ENCODE data around the gene DLX3. TPM values are rescaled to one million over a fixed set of nuclear protein-coding genes. Genes with fewer than 3 reads are reported as not detected.

The DLX3 gene
- polyA plus RNA-seq, 1 donor = 0.66 TPM

DNA sequence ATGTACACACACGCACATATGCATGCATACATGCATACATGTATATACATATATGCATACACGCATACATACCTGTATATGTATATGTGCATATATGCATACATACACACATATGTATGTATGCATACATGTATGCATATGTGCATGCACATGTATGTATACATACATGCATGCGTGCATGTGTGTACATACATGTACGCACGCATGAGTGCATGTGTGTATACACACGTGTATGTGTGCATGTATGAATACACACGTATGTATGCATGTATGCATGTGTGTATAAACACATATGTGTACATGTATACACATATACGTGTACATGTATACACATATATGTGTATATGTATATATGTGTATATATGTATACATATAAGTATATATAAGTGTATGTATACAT is 28.5 kb upstream of the DLX3 start:
- no peaks in the 10 kb centered on the region for H3K36me3 ChIP-seq (ENCODE audit: control insufficient read depth, insufficient read depth, low read length)
- no CpG with 5 or more reads among the region's 8 CpGs for WGBS (ENCODE audit: insufficient coverage, low lambda C conversion rate)
- no peak overlapping the region for H3K4me3 ChIP-seq (ENCODE audit: low read length)
- H3K4me1 ChIP-seq (ENCODE audit: control insufficient read depth, insufficient read depth, low read length) = peaks cover 10% of the 10 kb centered on the region
- DNase-seq = no peak
- H3K27me3 ChIP-seq (ENCODE audit: control insufficient read depth, insufficient read depth, low read length) = peaks cover 2% of the 10 kb centered on the region
- H3K27ac ChIP-seq (ENCODE audit: low read length) = no peak overlapping the region
- H3K9me3 ChIP-seq (ENCODE audit: control insufficient read depth, low read depth, low read length) = no peaks in the 10 kb centered on the region

DNA sequence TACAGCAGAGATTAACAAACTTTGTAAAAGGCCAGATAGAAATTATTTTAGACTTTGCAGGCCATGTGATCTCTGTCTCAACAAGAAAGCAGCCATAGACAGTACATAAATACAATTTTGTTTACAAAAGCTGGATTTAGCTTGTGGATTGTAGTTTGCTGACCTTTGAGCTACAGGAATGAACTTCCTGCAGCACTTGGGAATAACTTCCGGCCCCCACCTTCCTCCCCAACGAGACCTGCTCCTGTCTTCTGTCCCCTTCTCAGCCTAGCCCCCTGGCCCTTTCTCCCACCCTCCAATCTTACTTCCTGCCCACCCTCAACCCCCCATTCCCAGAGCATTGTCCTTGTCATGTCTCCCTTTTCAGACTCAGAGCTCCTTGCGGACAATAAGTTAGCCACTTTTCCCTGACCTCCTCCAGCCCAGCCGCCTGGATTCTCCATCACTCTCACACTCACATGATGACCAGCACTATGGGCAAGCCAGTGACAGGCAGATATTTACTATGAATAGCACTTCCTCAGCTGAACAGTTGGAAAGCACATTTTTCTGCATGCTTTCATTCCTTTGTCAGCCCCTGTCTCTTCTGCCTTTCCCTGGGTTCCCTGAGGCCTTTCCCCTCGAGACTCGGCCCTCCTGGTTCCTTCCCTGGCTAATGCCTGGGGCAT is 27.6 kb upstream of the DLX3 start:
- Histone ChIP-seq H3K4me1 (ENCODE audit: control insufficient read depth, insufficient read depth, low read length) (peaks cover 5% of the 10 kb centered on the region), H3K9me3 (ENCODE audit: control insufficient read depth, low read depth, low read length) (no peaks in the 10 kb centered on the region), H3K27me3 (ENCODE audit: control insufficient read depth, insufficient read depth, low read length) (no peaks in the 10 kb centered on the region), H3K27ac (ENCODE audit: low read length) (no peak overlapping the region), H3K4me3 (ENCODE audit: low read length) (no peak overlapping the region), H3K36me3 (ENCODE audit: control insufficient read depth, insufficient read depth, low read length) (no peaks in the 10 kb centered on the region)
- DNase-seq = no peak
- no CpG with 5 or more reads among the region's 6 CpGs for WGBS (ENCODE audit: insufficient coverage, low lambda C conversion rate)

DNA sequence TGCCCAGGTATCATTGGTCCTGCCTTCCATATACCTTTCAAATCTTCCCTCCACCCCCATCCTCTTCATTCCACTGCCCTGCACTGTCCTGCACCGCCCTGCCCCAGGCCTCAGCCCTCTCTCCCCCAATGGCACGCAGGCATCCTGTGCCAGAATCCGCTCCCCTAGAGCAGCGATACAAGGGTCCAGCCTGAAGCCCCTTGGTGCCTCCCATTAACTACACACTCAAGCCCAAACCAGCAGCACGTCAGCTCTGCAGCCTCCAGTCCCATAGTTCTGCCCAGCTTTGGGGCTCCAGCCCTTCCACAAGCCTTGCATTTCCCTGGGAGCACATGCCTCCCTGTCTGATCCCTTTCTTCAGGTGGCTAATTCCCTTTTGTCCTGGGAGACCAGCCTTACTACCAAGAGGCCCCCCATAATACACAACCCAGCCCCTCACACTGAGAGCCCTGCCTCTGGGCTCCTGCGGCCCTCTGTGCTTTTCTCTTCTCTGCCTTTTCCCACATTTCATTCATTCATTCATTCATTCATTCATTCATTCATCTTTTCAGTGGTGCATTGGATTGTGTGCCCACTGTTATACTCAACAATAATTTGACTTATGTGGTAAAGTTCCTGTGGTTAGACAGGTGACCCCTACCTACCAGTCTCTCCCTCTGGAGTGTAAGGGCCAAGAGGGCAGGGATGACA is 26.8 kb upstream of the DLX3 start:
- WGBS (ENCODE audit: insufficient coverage, low lambda C conversion rate) = 100% methylated on average over 1 of the region's 6 CpGs
- Histone ChIP-seq H3K27ac (ENCODE audit: low read length) (no peak overlapping the region), H3K9me3 (ENCODE audit: control insufficient read depth, low read depth, low read length) (no peaks in the 10 kb centered on the region), H3K27me3 (ENCODE audit: control insufficient read depth, insufficient read depth, low read length) (no peaks in the 10 kb centered on the region), H3K4me1 (ENCODE audit: control insufficient read depth, insufficient read depth, low read length) (no peaks in the 10 kb centered on the region), H3K36me3 (ENCODE audit: control insufficient read depth, insufficient read depth, low read length) (no peaks in the 10 kb centered on the region), H3K4me3 (ENCODE audit: low read length) (no peak overlapping the region)
- no peak for DNase-seq

DNA sequence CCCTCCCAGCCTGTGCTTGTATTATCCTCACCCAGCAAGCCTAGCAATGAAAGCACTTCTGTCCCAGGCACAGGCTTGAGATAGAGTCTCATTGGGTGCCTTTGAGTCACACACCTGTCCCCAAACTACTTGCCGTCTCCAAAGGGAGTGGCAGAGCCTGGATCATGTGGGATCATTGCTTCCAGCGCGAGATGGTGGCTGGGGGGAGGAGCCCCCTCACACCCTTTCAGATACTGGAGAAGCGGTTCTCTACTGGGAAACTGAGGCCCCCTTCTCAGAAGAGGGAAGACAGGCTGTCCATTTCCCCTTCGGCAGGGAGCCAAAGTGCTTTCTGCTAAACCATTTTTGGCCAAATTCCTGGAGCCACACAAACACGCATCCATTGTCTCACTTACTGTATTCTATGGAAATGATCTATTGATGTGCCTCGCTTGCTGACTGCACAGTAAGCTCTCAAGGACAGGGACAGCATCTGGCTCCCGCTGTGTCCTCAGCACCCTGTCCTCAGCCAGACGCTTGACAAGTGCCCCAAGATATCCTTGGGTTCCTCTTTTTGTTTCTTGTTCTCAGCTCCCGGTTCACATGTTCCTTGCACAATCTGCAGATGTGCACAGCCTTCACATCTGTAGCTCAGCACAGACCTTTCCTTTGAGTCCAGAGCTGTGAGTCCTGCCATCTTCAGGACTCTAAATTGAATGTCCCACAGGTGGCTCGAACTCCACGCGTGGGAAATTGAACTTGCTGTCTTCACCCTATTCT is 26.0 kb upstream of the DLX3 start:
- Histone ChIP-seq H3K27ac (ENCODE audit: low read length) (no peak overlapping the region), H3K9me3 (ENCODE audit: control insufficient read depth, low read depth, low read length) (no peaks in the 10 kb centered on the region), H3K36me3 (ENCODE audit: control insufficient read depth, insufficient read depth, low read length) (no peaks in the 10 kb centered on the region), H3K4me1 (ENCODE audit: control insufficient read depth, insufficient read depth, low read length) (no peaks in the 10 kb centered on the region), H3K4me3 (ENCODE audit: low read length) (no peak overlapping the region), H3K27me3 (ENCODE audit: control insufficient read depth, insufficient read depth, low read length) (no peaks in the 10 kb centered on the region)
- no peak for DNase-seq
- no CpG with 5 or more reads among the region's 13 CpGs for WGBS (ENCODE audit: insufficient coverage, low lambda C conversion rate)

DNA sequence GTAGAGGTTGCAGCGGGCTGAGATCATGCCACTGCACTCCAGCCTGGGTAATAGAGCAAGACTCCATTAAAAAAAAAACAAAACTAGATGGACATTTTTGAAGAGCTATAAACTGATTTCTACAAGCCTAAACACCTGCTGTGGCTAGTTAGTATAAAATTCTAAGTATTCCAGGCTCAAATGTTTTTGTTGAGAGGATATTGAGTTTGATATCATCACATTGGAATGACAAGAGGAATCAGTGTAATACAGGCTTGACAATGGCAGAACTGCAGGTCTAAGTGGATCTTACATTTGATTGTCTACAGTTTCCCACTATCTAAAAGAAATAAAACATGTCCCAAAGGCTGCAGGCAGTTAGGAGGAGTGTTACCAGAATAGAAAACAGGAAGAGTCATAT is 23.9 kb upstream of the DLX3 start:
- no CpG with 5 or more reads among the region's 1 CpG for WGBS (ENCODE audit: insufficient coverage, low lambda C conversion rate)
- Histone ChIP-seq H3K27ac (ENCODE audit: low read length) (no peak overlapping the region), H3K4me3 (ENCODE audit: low read length) (no peak overlapping the region), H3K36me3 (ENCODE audit: control insufficient read depth, insufficient read depth, low read length) (no peaks in the 10 kb centered on the region), H3K9me3 (ENCODE audit: control insufficient read depth, low read depth, low read length) (no peaks in the 10 kb centered on the region), H3K4me1 (ENCODE audit: control insufficient read depth, insufficient read depth, low read length) (no peaks in the 10 kb centered on the region), H3K27me3 (ENCODE audit: control insufficient read depth, insufficient read depth, low read length) (no peaks in the 10 kb centered on the region)
- no peak for DNase-seq

DNA sequence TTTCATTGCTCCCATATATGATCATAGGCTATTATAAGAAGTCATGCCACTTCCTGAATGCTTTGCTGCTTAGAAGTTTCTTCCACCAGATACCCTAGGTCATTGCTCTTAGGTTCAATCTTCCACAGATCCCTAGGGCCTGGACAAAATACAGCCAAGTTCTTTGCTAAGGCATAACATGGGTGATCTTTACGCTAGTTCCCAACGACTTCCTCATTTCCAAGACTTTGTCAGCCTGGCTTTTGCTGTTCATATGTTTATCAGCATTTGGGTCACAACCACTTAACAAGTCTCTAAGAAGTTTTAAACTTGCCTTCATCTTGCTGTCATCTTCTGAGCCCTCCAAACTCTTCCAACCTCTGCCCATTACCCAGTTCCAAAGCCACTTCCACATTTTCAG is 20.1 kb upstream of the DLX3 start:
- Histone ChIP-seq H3K4me1 (ENCODE audit: control insufficient read depth, insufficient read depth, low read length) (no peaks in the 10 kb centered on the region), H3K27ac (ENCODE audit: low read length) (no peak overlapping the region), H3K9me3 (ENCODE audit: control insufficient read depth, low read depth, low read length) (peaks cover 5% of the 10 kb centered on the region), H3K36me3 (ENCODE audit: control insufficient read depth, insufficient read depth, low read length) (no peaks in the 10 kb centered on the region), H3K4me3 (ENCODE audit: low read length) (no peak overlapping the region), H3K27me3 (ENCODE audit: control insufficient read depth, insufficient read depth, low read length) (no peaks in the 10 kb centered on the region)
- DNase-seq = no peak
- no CpG with 5 or more reads among the region's 2 CpGs for WGBS (ENCODE audit: insufficient coverage, low lambda C conversion rate)

DNA sequence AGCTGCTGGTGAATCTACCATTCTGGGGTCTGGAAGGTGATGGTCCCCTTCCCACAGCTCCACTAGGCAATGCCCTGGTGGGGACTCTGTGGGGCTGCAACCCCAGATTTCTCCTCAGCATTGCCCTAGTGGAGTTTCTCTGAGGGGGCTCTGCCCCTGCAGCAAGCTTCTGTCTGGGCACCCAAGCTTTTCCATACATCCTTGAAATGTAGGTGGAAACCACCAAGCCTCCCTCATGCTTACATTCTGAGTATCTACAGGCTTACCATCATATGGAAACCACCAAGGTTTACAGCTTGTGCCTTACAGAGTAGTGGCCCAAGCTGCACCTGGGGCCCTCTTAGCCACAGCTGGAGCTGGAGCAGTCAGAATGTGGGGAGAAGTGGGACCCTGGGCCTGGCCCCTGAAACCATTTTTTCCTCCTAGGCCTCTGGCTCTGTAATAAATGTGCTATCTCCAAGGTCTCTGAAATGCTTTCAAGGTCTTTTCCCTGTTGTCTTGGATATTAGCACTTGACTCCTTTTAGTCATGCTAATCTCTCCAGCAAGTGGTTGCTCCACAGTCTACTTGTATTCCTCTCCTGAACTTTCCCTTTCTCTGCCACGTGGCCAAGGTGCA is 19.6 kb upstream of the DLX3 start:
- Histone ChIP-seq H3K36me3 (ENCODE audit: control insufficient read depth, insufficient read depth, low read length) (no peaks in the 10 kb centered on the region), H3K4me1 (ENCODE audit: control insufficient read depth, insufficient read depth, low read length) (no peaks in the 10 kb centered on the region)
- 67% methylated on average over 1 of the region's 1 CpG for WGBS (ENCODE audit: insufficient coverage, low lambda C conversion rate)

DNA sequence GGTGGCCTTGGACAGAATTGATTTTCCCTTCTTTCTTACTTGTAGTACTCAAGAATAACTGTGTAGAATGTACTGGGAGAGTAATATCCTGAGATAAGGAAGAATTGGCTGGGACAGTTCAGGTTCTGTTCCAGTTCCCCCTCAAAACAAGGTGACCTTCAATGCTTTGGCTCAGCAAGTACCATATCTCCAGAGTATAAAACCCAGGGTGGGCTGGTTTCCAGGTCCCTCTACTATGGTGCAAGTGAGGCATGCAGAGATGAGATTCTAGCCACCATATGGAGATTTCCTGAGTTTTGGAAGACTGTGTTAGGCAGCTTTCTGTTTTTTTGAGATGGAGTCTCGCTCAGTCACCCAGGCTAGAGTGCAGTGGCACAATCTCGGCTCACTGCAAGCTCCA is 18.1 kb upstream of the DLX3 start:
- Histone ChIP-seq H3K36me3 (ENCODE audit: control insufficient read depth, insufficient read depth, low read length) (no peaks in the 10 kb centered on the region), H3K4me3 (ENCODE audit: low read length) (no peak overlapping the region), H3K9me3 (ENCODE audit: control insufficient read depth, low read depth, low read length) (peaks cover 12% of the 10 kb centered on the region), H3K27me3 (ENCODE audit: control insufficient read depth, insufficient read depth, low read length) (peaks cover 4% of the 10 kb centered on the region), H3K4me1 (ENCODE audit: control insufficient read depth, insufficient read depth, low read length) (no peaks in the 10 kb centered on the region), H3K27ac (ENCODE audit: low read length) (no peak overlapping the region)
- no peak for DNase-seq
- no CpG with 5 or more reads among the region's 2 CpGs for WGBS (ENCODE audit: insufficient coverage, low lambda C conversion rate)

More for the DNA sequence above, 19.6 kb upstream of the DLX3 start:
- no peak overlapping the region for H3K4me3 ChIP-seq (ENCODE audit: low read length)
- no peak for DNase-seq
- no peaks in the 10 kb centered on the region for H3K27me3 ChIP-seq (ENCODE audit: control insufficient read depth, insufficient read depth, low read length)
- no peak overlapping the region for H3K27ac ChIP-seq (ENCODE audit: low read length)
- peaks cover 5% of the 10 kb centered on the region for H3K9me3 ChIP-seq (ENCODE audit: control insufficient read depth, low read depth, low read length)

DNA sequence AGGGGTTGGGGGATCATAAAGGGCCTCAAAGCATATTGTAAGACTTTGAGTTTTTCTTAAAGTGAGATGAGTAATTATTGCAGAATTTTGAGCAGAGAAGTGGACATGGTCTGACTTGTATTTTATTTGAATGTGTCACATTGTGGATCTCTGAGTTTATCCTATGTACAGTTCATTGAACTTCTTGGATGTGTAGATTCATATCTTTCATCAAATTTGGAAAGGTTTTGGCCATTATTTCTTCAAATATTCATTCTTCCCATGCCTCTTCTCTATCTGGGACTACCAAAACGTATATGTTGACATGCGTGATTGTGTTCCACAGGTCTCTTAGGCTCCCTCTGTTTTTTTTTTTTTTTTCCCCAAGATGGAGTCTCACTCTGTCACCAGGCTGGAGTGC is 14.3 kb upstream of the DLX3 start:
- WGBS (ENCODE audit: insufficient coverage, low lambda C conversion rate) = 100% methylated on average over 2 of the region's 2 CpGs
- peaks cover 12% of the 10 kb centered on the region for H3K9me3 ChIP-seq (ENCODE audit: control insufficient read depth, low read depth, low read length)
- H3K27me3 ChIP-seq (ENCODE audit: control insufficient read depth, insufficient read depth, low read length) = peaks cover 10% of the 10 kb centered on the region
- no peaks in the 10 kb centered on the region for H3K36me3 ChIP-seq (ENCODE audit: control insufficient read depth, insufficient read depth, low read length)
- no peak overlapping the region for H3K27ac ChIP-seq (ENCODE audit: low read length)
- no peak overlapping the region for H3K4me3 ChIP-seq (ENCODE audit: low read length)
- no peaks in the 10 kb centered on the region for H3K4me1 ChIP-seq (ENCODE audit: control insufficient read depth, insufficient read depth, low read length)
- no peak for DNase-seq

DNA sequence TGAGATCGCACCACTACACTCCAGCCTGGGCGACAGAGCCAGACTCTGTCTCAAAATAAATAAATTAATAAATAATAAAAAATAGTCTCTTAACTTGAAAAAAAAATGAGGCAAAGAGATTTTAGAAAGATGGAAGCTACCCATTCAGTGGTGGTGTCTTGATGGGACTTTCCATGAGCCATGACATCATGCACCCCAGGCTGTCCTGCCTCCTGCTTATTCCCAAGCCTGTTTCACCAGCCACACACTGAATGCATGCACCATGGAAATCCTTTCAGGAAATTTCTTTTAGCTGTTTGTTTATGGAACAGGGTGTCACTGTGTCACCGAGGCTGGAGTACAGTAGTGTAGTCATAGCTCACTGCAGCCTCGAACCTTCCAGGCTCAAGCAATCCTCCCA is 8.9 kb upstream of the DLX3 start:
- no peak overlapping the region for H3K27ac ChIP-seq (ENCODE audit: low read length)
- peaks cover 48% of the 10 kb centered on the region for H3K27me3 ChIP-seq (ENCODE audit: control insufficient read depth, insufficient read depth, low read length)
- no peaks in the 10 kb centered on the region for H3K36me3 ChIP-seq (ENCODE audit: control insufficient read depth, insufficient read depth, low read length)
- peaks cover 3% of the 10 kb centered on the region for H3K9me3 ChIP-seq (ENCODE audit: control insufficient read depth, low read depth, low read length)
- H3K4me3 ChIP-seq (ENCODE audit: low read length) = no peak overlapping the region
- no peak for DNase-seq
- no peaks in the 10 kb centered on the region for H3K4me1 ChIP-seq (ENCODE audit: control insufficient read depth, insufficient read depth, low read length)
- WGBS (ENCODE audit: insufficient coverage, low lambda C conversion rate) = no CpG with 5 or more reads among the region's 4 CpGs

Data from large intestine (tissue), 3 donors.